SK-N-SH treated with all-trans-retinoic acid at 6 μM for 48 hours (cell line): Measurements from ENCODE around the gene WDR91.

ENCODE experiments used
- ARNTL ChIP-seq: fragments of 450-650 bp; formaldehyde crosslinking; IDR thresholded peaks from 2 replicates; pipeline ENCODE4 v1.5.0; 2020; ENCODE audit warnings: low read depth, mild to moderate bottlenecking, moderate library complexity, borderline replicate concordance
- ESRRG ChIP-seq: fragments of 250-450 bp; sonication (Bioruptor Pico); IDR thresholded peaks from 2 replicates; pipeline ENCODE4 v1.6.1; 2021; ENCODE audit warnings: mild to moderate bottlenecking
- OSR1 ChIP-seq: fragments of 250-450 bp; sonication (Bioruptor Pico); IDR thresholded peaks from 2 replicates; pipeline ENCODE4 v1.8.0; 2022; ENCODE audit warnings: moderate library complexity, mild to moderate bottlenecking, inconsistent platforms
- PATZ1 ChIP-seq: fragments of 250-450 bp; sonication (Bioruptor Pico); IDR thresholded peaks from 2 replicates; pipeline ENCODE4 v1.8.0; 2020; ENCODE audit warnings: mild to moderate bottlenecking, moderate library complexity, borderline replicate concordance
- RARB ChIP-seq: fragments of 250-450 bp; sonication (Bioruptor Pico); IDR thresholded peaks from 2 replicates; pipeline ENCODE4 v1.8.0; 2021; ENCODE audit warnings: mild to moderate bottlenecking, moderate library complexity
- SNAI2 ChIP-seq: fragments of 250-450 bp; sonication (Bioruptor Pico); IDR thresholded peaks from 2 replicates; pipeline ENCODE4 v1.5.0; 2020; ENCODE audit warnings: mild to moderate bottlenecking, moderate library complexity
- TCF4 ChIP-seq: fragments of 250-450 bp; sonication (Bioruptor Pico); IDR thresholded peaks from 2 replicates; pipeline ENCODE4 v1.8.0; 2021; ENCODE audit warnings: mild to moderate bottlenecking, moderate library complexity, borderline replicate concordance
- ZFP30 ChIP-seq: fragments of 450-650 bp; formaldehyde crosslinking; IDR thresholded peaks from 2 replicates; pipeline ENCODE4 v1.5.0; 2022; ENCODE audit warnings: mild to moderate bottlenecking, moderate library complexity

- TF ChIP-seq ESRRG (CRISPR knock-in tag) (no peak), SNAI2 (CRISPR knock-in tag) (no peak), RARB (no peak), ARNTL (CRISPR knock-in tag) (no peak), TCF4 (CRISPR knock-in tag) (no peak), ZFP30 (CRISPR knock-in tag) (no peak), PATZ1 (CRISPR knock-in tag) (no peak), OSR1 (CRISPR knock-in tag) (no peak)
These were observed 43.9 kb downstream of the WDR91 start for GRCh38 chr7:135167365-135167917.
